ENCODE measurements around the gene SLC17A3. TPM values are rescaled to one million over a fixed set of nuclear protein-coding genes. Genes with fewer than 3 reads are reported as not detected.

Gene SLC17A3
- total and polyA plus RNA-seq, 9 of the 15 experiments (the other 6 are each of a cell fraction or from before 2014, with no cell fraction given) = 0.04 to 0.08 TPM; not detected in 7

- no peak within 1 kb of the TSS for H3K4me2 ChIP-seq (ENCODE audit: insufficient read depth, low read length)
- no TSS peak for BruUV-seq (replicated peaks)
Measured at GRCh38 chr6:25831532-25832306, 42.3 kb downstream of the SLC17A3 start, which contains the start of gene SLC17A1. TSS of gene SLC17A1 (minus strand) at chr6:25832052. CDS start at chr6:25830557, 1,495 bp downstream.

More at GRCh38 chr6:25831532-25832306, 42.3 kb downstream of the SLC17A3 start, which contains the start of gene SLC17A1:
- no peak for FAIRE-seq
- DNase-seq (ENCODE audit: extremely low read depth in 1 of 4, low spot score in 3 of 4) = no peak
- WGBS (ENCODE audit: insufficient coverage, low coverage, missing lambda C conversion rate) = under 1% methylated on average over 8 of the region's 8 CpGs
- Histone ChIP-seq H4K20me1 (replicated peaks; ENCODE audit: control insufficient read depth, insufficient read depth, low read length) (no peaks in the 10 kb centered on the region), H3K79me2 (ENCODE audit: control insufficient read depth, insufficient read depth, low read length) (no peaks in the 10 kb centered on the region), H3K27me3 (ENCODE audit: control insufficient read depth in 2 of 2, insufficient read depth in 2 of 2, low read length in 2 of 2) (peaks cover 11 to 12% of the 10 kb centered on the region in 2 experiments; a peak in 4 of 5 replicates), H2AFZ (ENCODE audit: low read depth, low read length) (no peak within 1 kb of the TSS), H3K4me3 (no peak within 1 kb of the TSS), H3K4me1 (replicated peaks in 1 of 2; ENCODE audit: control insufficient read depth in 2 of 2, insufficient read depth in 2 of 2, low read length in 2 of 2) (no peaks in the 10 kb centered on the region), H3K9me3 (replicated peaks; ENCODE audit: control insufficient read depth, insufficient read depth, low read depth, low read length) (no peaks in the 10 kb centered on the region), H3K9ac (ENCODE audit: insufficient read depth in 1 of 2, low read depth in 2 of 2, low read length in 2 of 2) (no peak within 1 kb of the TSS), H3K9me1 (ENCODE audit: control insufficient read depth, insufficient read depth, low read length) (no peaks in the 10 kb centered on the region), H3K36me3 (ENCODE audit: control insufficient read depth, insufficient read depth, low read length) (no peaks in the 10 kb centered on the region), H3K27ac (ENCODE audit: extremely low read depth, low read depth, low read length) (no peak within 1 kb of the TSS)
- intact Hi-C loops (cut with micrococcal nuclease) (no loop called here), in situ Hi-C loops (cut with MboI) (no loop called here)
- ATAC-seq = no peak
- CTCF ChIA-PET (ENCODE audit: low intra/inter-chr PET ratio) = no interaction called here
- TF ChIP-seq PYGO2 (tag; IDR thresholded peaks at IDR 0.05) (no peak), ZNF133 (CRISPR knock-in tag; IDR thresholded peaks at IDR 0.05) (no peak), NFRKB (IDR thresholded peaks at IDR 0.05; ENCODE audit: low read depth) (no peak), PHTF2 (CRISPR knock-in tag; IDR thresholded peaks at IDR 0.05) (no peak), HDAC2 (IDR thresholded peaks at IDR 0.05) (no peak), SMC3 (conservative IDR thresholded peaks at IDR 0.05; ENCODE audit: insufficient read depth, low read depth, low read length) (no peak), MAFF (IDR thresholded peaks at IDR 0.05; ENCODE audit: low read length) (no peak), MTA3 (IDR thresholded peaks at IDR 0.05; ENCODE audit: borderline replicate concordance) (no peak), ILK (tag; IDR thresholded peaks at IDR 0.05; ENCODE audit: borderline replicate concordance, low read depth) (no peak), NR4A1 (CRISPR knock-in tag; IDR thresholded peaks at IDR 0.05) (no peak), NR4A1 (tag; IDR thresholded peaks at IDR 0.05) (no peak), NR2C2 (CRISPR knock-in tag; IDR thresholded peaks at IDR 0.05) (no peak), NR2C2 (tag; IDR thresholded peaks at IDR 0.05) (no peak), RAD51 (IDR thresholded peaks at IDR 0.05; ENCODE audit: borderline replicate concordance, low read depth) (no peak), RHOXF2B (CRISPR knock-in tag; conservative IDR thresholded peaks at IDR 0.05) (no peak), U2AF1 (optimal IDR thresholded peaks at IDR 0.05; ENCODE audit: low read depth, low read length) (no peak), NFIX (CRISPR knock-in tag; IDR thresholded peaks at IDR 0.05; ENCODE audit: low read depth) (no peak), ILF3 (IDR thresholded peaks at IDR 0.05; ENCODE audit: borderline replicate concordance) (no peak)
- TF ChIP-seq, protein P1, sequence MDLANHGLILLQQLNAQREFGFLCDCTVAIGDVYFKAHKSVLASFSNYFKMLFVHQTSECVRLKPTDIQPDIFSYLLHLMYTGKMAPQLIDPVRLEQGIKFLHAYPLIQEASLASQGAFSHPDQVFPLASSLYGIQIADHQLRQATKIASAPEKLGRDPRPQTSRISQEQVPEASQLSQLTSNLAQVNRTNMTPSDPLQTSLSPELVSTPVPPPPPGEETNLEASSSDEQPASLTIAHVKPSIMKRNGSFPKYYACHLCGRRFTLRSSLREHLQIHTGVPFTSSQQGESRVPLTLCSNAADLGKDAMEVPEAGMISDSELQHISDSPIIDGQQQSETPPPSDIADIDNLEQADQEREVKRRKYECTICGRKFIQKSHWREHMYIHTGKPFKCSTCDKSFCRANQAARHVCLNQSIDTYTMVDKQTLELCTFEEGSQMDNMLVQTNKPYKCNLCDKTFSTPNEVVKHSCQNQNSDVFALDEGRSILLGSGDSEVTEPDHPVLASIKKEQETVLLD (IDR thresholded peaks at IDR 0.05) = no peak
- POLR2A ChIA-PET = interaction anchor here (0.7 kb wide), 1 partner anchor 159 kb away, joined by 3 read pairs; no protein-coding TSS in a partner anchor
